Tongue (tissue), 2 donors: ENCODE data around the gene AKAP10. TPM values are rescaled to one million over a fixed set of nuclear protein-coding genes. Genes with fewer than 3 reads are reported as not detected.
A peak's percentile ranks its signal among the peaks of the same experiment; 100 is the strongest.
"Not testable (repeated sequence)": the region's sequence is repeated elsewhere in the genome, so short reads cannot be mapped to it uniquely, and the experiment has no call there.

Source experiments
- DNase-seq: peaks from one replicate; pipeline ENCODE4 v3.0.0-alpha.2; 2015
- total RNA-seq: library from RNA; depleted of rRNA; stranded (reverse); fragments of >200 nt; gene quantifications from one replicate; pipeline ENCODE4 v1.2.3, GENCODE V29; 2014

Gene AKAP10, protein sequence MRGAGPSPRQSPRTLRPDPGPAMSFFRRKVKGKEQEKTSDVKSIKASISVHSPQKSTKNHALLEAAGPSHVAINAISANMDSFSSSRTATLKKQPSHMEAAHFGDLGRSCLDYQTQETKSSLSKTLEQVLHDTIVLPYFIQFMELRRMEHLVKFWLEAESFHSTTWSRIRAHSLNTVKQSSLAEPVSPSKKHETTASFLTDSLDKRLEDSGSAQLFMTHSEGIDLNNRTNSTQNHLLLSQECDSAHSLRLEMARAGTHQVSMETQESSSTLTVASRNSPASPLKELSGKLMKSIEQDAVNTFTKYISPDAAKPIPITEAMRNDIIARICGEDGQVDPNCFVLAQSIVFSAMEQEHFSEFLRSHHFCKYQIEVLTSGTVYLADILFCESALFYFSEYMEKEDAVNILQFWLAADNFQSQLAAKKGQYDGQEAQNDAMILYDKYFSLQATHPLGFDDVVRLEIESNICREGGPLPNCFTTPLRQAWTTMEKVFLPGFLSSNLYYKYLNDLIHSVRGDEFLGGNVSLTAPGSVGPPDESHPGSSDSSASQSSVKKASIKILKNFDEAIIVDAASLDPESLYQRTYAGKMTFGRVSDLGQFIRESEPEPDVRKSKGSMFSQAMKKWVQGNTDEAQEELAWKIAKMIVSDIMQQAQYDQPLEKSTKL
- total RNA-seq, result 31.5 TPM

DNA sequence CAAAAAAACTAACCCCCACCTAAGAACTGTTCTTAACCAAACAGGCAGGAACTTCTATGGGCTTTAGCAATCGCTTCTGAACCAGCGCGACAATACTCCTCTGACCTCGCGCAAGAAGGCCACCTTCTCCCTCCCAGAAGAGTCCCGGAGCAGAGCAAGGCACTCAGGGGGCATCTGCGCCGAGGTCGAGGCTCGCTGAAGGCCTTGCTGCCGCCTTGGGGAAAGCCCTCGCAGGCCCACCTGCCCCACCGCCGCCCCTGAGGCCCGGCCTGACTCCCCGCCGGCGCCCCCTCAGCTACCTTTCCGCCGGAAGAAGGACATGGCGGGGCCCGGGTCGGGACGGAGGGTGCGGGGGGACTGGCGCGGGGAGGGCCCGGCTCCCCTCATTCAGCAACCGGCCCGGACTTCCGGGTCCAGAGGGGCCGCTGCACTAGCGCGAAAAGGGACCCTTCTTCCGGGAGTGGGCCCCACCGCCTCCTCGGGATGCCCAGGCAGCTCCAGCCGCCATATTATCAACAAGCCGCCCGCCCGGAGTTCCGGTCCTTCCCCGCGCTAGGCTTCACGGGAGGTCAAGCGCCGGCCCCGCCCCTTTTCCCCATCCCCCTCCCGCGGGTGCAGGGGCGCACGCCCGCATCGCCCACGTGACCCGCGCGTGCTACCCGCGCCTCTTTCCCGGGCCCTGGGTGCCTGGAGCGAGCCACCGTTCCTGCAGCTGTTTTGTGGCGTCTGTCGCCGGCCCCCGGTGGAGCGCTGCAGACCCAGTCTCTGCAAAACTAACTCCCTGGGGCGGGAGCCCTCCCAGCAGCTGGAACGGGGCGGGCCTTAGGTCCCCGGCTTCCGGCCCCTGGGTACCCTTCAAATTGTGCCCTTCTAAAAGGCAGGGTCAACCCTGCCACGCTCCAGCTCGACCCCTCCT, at the start of gene AKAP10:
TSS of gene AKAP10 (minus strand) at position 536 of the 916 bp plus-strand sequence. CDS start at position 387, 149 bp downstream.
- peak; percentile 96 for DNase-seq

DNA sequence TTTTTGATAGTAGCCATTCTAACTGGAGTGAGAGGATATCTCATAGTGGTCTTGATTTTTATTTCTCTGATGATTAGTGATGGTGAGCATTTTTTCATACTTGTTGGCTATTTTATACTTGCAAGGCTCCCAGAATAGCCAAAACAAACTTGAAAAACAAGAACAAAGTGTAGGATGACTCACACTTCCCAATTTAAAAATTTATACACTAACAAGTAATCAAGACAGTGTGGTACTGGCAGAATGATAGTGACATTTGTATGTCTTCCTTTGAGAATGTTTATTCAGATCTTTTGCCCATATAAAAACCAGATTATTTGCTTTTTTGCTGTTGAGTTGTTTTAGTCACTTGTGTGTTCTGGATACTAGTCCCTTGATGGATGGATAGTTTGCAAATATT, 49.3 kb upstream of the AKAP10 start:
- DNase-seq, result no peak

DNA sequence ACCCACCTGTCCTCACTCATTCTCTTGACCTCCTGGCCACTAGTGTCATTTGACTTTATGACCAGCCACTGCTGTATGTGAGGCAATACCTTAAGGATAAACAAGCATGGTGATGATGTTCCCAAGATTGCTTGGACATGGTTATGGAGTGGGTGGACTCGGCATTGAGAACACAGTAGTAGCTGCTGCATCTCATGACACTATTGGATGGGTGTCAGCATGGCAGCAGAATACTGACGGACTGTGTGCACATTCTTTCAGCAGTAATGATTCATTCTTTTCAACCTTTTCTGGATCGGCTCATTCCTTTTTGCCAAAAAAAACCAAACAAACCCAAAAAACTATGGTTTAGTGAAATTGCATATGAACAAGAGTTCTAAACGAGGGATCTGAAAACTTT, 45.1 kb upstream of the AKAP10 start:
- DNase-seq, result no peak

DNA sequence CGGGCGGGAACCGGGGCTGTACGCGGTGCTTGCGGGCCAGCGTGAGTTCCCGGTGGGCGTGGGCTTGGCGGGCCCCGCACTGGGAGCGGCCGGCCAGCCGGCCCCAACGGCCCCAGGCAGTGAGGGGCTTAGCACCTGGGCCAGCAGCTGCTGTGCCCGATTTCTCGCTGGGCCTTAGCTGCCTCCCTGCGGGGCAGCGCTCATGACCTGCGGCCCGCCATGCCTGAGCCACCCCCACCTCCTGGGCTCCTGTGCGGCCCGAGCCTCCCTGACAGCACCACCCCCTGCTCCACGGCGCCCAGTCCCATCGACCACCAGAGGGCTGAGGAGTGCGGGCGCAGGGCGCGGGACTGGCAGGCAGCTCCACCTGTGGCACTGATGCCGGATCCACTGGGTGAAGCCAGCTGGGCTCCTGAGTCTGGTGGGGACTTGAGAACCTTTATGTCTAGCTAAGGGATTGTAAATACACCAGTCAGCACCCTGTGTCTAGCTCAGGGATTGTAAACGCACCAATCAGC, 38.9 kb upstream of the AKAP10 start:
- DNase-seq, result not testable (repeated sequence)

DNA sequence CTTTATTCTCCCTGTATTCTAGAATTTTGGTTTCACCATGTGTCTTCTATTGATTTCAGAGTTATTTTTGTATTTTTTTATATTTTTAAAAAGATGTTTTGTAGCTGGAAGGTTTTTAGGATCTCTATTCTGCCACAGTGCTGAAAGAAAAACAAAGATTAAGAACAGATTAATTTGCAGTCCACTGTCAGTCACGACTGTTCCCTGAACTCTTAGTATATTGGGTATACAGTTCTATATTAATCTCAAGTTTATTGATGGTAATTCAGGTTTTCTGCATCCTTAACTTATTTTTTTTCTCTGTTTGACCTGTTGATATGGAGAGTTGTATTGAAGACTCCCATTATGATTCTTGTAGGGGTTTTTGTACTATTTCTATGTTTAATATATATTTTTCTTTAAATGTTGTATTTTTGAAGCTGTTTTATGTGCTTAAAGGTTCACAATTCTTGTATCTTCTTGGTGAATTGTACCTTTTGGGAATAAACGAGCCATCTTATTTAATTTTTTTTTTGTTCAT, 34.4 kb upstream of the AKAP10 start:
- DNase-seq, result no peak

DNA sequence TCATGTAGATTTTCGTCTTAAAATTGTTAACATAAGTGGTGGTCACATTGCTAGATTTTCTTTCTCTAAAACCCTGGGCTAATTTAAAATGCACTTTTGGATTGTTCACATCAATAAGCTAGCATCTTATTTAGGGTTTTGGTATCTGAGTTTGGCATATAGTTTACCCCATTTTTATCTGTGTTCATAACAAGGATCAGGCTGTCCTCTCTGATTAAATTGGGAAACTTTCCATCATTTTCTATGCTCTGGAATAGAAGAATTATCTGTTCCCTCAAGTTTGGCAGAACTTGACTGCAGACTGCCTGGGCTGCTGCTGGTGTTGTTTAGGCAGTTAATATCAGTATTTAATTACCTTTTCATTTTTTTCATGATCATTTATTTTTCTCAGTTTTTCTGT, 33.3 kb upstream of the AKAP10 start:
- DNase-seq, result no peak

DNA sequence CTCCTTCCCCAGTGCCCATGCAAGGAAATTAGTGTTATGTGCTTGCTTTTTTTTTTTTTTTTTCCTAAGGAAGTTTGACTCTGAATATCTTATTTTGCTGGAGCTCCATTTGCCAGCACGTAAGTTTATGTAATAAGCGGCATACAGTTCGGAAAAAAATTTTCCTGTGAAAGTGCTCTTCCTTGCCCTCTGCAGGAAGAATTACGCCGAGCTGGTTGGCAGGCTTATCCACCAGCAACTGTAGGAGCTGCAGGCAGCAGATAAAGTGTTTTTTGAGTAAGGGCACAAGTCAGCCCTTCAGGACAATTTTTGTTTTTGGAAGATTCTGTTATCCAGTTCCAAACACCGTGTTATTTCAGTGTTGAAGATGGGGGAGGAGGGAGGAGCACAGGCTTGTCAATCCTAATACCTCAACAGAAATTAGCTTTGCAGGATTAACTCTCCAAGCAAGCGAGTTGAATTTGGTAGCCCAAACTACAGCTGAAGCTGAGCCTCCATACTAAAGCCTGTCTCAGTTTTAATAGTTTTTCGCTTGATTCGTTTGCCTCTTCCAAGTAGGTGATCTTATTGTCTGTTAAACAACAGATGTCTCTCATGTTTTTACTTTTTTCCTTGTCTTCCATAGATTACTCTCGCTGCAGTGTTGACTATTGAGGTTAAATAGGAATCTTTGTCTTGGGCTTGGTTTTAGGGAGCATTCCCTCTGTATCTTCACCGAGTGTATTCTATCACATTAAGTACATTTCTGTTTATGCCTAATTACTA, 32.7 kb upstream of the AKAP10 start:
- peak; percentile 77 for DNase-seq

DNA sequence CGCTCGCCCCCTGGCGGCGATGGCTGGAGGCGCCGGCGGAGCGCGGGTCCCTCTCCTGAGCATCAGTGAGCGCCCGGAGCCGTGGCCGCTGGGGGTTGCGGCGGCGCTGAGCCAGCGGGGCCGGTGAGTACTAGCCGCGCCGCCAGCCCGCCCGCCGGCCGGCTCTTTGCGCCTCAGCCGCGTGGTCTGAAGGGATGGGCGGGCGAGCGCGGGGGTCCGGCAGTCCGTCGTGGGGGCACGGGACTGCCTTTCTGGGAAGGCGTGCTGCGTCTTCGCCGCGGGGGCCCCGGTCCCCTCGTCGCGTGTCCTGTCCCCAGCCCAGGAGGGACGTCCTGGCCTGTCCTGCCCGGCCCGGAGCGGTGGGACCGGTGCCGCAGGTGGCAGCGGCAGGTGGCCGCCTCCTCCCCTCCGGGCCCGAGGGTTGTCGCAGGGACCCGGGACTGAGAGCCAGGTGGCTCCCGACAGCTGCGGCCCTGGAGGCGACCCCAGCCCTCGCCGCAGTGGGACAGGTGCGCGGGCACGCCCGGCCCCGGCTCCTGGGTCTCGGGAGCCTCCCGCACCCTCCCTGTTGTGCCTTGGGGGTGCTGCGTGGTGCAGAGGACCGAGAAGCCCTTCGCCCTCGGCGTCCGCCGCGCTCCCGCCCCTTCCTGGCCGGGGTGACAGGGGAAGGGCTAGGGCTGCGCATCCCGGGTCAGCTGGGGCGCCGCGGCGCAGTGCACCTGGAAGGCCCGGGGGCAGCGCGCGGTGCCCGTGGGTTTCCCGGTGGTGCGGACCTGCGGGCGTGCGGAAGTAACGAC, 31.9 kb upstream of the AKAP10 start, which contains the start of gene SPECC1:
TSS of gene SPECC1 (plus strand) at position 58 of the 797 bp plus-strand sequence. CDS start 87,293 bp downstream, outside the sequence.
- DNase-seq, result peak; percentile 11

DNA sequence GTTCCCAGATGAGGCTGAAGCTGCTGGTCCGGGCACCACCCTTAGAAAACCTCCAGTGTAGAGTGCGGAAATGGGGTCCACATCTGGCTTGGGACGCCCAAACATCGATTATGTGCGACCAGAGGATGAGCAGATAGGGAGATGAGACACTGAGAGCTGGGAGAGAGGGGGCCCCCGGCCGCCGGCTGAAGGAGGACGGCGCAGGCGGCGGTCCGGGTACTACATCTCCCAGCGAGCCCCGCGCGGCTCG, 31.3 kb upstream of the AKAP10 start:
- peak; percentile 79 for DNase-seq

DNA sequence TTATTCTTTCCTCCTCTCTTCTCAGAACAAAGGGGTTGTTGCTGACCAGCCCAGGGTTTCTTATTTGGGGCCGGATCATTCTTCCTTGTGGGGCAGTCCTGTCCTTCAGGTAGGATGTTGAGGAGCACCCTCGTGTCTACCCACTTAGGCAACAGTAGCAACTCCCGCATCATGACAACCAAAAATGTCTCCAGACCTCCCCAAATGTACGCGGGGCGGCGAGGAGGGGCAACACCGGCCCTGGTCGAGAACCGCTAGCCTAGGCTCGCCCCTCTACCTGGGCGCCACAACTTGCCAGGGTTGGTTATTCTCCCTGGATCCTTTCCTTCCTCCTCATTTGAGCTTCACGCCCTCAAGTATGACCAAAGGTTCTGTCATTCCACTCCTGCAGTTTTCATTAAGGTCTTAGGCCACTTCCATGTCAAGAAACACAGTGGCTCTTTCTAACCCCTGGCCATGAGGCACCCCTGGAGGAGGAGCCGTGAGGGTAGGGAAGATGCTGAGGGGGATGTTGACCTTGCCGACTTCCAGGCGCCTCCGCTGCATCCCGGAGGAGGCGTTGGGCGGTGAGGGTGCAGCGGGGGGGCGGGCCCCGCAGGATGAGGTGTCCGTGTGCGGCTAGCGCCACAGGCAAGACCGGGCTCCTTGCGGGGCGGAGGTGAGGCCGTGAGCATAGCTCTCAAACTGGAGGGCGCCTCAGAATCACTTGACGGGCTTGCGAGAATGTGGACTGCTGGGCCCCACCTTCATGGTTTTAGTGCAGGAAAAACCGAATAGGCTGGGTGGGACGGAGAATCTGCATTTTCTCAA, 30.8 kb upstream of the AKAP10 start:
- DNase-seq, result peak; percentile 11

DNA sequence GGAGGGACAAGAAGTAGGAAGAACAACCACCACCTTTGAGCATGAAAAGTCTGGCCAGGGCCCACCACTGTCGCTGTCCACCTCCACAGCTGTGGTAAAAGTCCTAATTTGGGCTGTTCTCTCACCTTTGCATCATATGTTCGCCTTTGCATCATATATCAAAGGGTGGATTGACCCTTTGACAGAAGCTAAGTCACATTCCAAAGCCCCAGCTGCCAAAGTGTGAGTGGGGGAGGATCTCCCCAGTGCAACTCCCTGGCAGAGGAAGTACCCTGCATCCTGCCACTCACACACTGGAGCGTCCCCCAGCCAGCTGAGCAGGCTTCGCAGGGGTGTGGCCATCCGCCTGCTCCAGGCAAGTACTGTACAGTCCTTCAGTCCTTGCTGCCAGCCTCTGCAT, 18.9 kb upstream of the AKAP10 start:
- peak; percentile 41 for DNase-seq

DNA sequence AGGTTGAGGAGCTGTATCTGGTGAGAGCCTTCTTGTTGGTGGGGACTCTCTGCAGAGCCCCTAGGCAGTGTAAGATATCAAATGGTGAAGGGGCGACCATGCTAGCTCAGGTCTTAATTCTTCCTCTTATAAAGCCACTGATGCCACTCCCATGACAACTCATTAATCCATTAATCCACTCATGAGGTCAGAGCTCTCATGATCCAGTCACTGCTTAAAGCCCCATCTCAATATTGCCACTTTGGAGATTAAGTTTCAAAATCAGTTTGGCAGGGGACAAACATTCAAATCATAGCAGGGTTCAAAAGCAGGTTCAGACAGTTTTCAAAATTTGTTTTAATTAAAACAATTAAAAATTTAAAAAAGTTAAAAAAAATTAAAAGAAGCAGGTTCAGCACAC, 18.5 kb upstream of the AKAP10 start:
- DNase-seq, result no peak

DNA sequence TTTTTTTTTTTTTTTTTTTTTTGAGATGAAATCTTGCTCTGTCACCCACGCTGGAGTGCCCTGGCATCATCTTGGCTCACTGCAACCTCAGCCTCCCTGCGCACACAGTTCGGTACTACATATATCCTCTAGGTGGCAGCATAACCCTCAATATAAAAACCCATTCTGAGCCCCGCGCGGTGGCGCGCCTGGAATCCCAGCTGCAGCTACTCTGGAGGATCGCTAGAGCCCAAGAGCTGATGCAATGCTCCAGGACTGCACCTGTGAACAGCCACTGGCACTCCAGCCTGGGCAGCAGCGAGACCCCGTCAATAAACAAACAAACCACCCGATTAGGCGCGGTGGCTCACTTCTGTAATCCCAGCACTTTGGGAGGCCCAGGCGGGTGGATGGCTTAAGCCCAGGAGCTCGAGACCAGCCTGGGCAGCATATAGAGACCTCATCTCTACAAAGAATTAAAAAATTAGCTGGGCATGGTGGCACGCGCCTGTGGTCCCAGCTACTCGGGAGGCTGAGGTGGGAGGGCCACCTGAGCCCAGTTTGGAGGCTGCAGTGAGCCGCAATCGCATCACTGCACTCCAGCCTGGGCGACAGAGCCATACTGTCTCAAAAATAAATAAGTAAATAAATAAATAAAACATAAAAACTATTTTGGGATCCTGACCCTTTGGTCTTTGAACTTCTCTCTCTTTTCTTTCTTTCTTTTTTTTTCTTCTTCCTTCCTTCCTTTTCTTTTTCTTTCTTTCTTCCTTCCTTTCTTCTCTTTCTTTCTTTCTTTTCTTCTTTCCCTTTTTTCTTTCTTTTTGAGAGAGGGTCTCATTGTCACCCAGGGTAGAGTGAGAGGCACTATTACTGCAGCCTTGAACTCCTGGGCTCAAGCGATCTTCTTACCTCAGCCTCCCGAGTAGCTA, 15.4 kb upstream of the AKAP10 start:
- DNase-seq, result peak; percentile 96

DNA sequence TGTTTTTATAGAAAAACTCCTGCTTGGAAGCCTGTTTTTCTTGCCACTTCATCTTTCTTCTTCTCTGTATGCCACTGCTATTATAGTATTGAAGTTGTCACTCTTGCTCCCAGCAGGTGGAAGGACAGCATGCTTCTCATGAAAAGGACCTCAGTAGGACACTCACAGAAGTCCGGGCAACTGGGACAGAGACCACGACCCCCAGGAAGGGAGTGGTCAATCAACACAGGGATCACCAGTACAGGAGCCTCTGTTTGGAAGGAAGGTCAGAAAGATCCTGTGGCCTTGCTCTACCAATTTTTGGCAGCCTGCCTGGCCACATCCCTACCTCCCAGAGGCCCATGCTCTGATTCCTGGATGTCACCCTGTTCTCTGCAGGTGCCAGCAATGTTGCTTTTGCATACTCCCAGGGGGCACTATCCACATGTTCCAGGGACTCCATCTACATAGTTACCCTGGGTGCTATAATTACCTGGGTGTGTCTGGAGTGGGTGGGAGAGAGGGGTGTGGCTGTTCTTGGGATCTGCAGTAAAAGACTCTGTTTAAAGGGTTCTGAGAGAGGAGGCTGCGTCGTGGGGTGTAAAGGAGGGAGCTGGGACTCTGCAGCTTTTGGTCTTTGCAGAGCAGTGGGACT, 13.7 kb upstream of the AKAP10 start:
- no peak for DNase-seq

DNA sequence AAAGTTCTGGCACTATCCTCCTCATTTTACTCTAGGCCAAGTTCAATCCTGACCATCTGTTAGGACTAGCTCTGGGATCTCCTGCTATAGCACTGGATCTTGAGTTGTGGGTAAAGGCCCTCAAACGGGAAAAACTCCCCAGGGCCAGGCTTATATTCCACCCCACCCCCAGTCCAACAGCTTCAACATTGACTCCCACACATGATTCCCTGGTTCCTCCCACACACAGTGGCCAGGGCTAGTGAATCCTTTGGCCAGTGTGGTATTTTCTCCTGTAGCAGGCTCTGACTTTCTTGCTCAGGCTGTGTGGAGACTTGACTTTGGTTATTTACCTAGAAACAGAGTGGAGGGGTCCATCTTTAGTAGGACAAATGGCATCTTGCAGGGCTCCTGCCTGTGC, 10.3 kb upstream of the AKAP10 start:
- DNase-seq, result no peak

DNA sequence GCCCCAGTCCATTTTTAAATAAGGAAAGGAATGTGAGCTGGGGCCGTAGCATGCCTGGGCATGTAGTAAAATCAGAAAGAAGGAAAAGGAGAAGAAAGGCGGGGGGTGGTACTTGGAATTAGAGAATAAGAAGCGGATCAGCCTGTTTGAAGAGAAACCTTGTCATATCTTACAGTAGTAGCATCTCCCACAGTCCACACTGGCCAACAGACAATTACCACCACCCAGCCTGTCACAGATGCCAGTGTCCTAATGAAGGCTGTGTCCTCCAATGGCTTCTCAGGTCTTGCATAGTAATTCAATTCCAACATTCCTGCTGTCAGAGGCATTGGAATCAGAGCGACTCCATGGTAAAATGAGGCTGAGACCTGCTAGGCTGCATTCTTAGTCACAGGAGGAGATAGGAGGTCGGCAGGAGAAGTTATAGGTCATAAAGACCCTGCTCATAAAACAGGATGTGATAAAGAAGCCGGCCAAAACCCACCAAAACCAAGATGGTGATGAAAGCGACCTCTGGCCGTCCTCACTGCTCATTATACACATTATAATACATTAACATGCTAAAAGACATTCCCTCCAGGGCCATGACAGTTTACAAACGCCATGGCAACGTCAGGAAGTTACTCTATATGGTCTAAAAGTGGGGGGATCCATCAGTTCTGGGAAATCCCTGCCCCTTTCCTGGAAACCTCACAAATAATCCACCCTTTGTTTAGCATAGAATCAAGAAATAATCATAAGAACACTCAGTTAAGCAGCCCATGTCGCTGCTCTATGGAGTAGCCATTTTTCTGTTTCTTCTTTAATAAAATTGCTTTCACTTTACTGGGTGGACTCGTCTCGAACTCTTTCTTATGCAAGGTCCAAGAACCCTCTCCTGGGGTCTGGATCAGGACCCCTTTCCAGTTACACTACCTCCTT, 9.6 kb upstream of the AKAP10 start:
- no peak for DNase-seq
